ENCODE data around the gene SEC16B. TPM values are rescaled to one million over a fixed set of nuclear protein-coding genes. Genes with fewer than 3 reads are reported as not detected.

Gene SEC16B
- polyA plus RNA-seq, 2 donors = 1.0 to 2.4 TPM

GRCh38 chr1:177948336-177948972, 21.4 kb downstream of the SEC16B start:
- 18 to 20% methylated on average over 8 of the region's 8 CpGs for WGBS, 2 donors
- Histone ChIP-seq H3K4me1 (ENCODE audit: control insufficient read depth in 2 of 2, insufficient read depth in 2 of 2, low read length in 1 of 2) (no peaks in the 10 kb centered on the region), H3K9me3 (ENCODE audit: control insufficient read depth in 2 of 2, insufficient read depth in 1 of 2, low read depth in 1 of 2, low read length in 1 of 2) (no peaks in the 10 kb centered on the region), H3K27ac (ENCODE audit: low read depth in 2 of 2, low read length in 1 of 2) (no peak overlapping the region), H3K36me3 (ENCODE audit: control insufficient read depth in 2 of 2, insufficient read depth in 2 of 2, low read length in 1 of 2) (no peaks in the 10 kb centered on the region), H3K27me3 (ENCODE audit: control insufficient read depth in 1 of 2, insufficient read depth in 2 of 2, low read length in 2 of 2) (no peaks in the 10 kb centered on the region), H3K4me3 (ENCODE audit: low read depth in 1 of 2, low read length in 2 of 2) (no peak overlapping the region)

- no peaks in the 10 kb centered on the region for H3K4me1 ChIP-seq (ENCODE audit: control insufficient read depth in 2 of 2, insufficient read depth in 2 of 2, low read length in 1 of 2)
- H3K9me3 ChIP-seq (ENCODE audit: control insufficient read depth in 2 of 2, insufficient read depth in 1 of 2, low read depth in 1 of 2, low read length in 1 of 2) = no peaks in the 10 kb centered on the region
- H3K36me3 ChIP-seq (ENCODE audit: control insufficient read depth in 2 of 2, insufficient read depth in 2 of 2, low read length in 1 of 2) = no peaks in the 10 kb centered on the region
- H3K27me3 ChIP-seq (ENCODE audit: control insufficient read depth in 1 of 2, insufficient read depth in 2 of 2, low read length in 2 of 2) = no peaks in the 10 kb centered on the region
- H3K4me3 ChIP-seq (ENCODE audit: low read depth in 1 of 2, low read length in 2 of 2) = no peak overlapping the region
- no peak overlapping the region for H3K27ac ChIP-seq (ENCODE audit: low read depth in 2 of 2, low read length in 1 of 2)
- 82 to 88% methylated on average over 5 to 7 of the region's 7 CpGs for WGBS, 2 donors
These were observed 22.2 kb downstream of the SEC16B start for GRCh38 chr1:177947623-177948022.

GRCh38 chr1:177945943-177946650, 23.8 kb downstream of the SEC16B start:
- WGBS, 2 donors = 48 to 55% methylated on average over 12 of the region's 12 CpGs
- no peaks in the 10 kb centered on the region for H3K27me3 ChIP-seq (ENCODE audit: control insufficient read depth in 1 of 2, insufficient read depth in 2 of 2, low read length in 2 of 2)
- no peak overlapping the region for H3K27ac ChIP-seq (ENCODE audit: low read depth in 2 of 2, low read length in 1 of 2)
- no peaks in the 10 kb centered on the region for H3K4me1 ChIP-seq (ENCODE audit: control insufficient read depth in 2 of 2, insufficient read depth in 2 of 2, low read length in 1 of 2)
- H3K4me3 ChIP-seq (ENCODE audit: low read depth in 1 of 2, low read length in 2 of 2) = no peak overlapping the region
- no peaks in the 10 kb centered on the region for H3K9me3 ChIP-seq (ENCODE audit: control insufficient read depth in 2 of 2, insufficient read depth in 1 of 2, low read depth in 1 of 2, low read length in 1 of 2)
- H3K36me3 ChIP-seq (ENCODE audit: control insufficient read depth in 2 of 2, insufficient read depth in 2 of 2, low read length in 1 of 2) = no peaks in the 10 kb centered on the region

DNA sequence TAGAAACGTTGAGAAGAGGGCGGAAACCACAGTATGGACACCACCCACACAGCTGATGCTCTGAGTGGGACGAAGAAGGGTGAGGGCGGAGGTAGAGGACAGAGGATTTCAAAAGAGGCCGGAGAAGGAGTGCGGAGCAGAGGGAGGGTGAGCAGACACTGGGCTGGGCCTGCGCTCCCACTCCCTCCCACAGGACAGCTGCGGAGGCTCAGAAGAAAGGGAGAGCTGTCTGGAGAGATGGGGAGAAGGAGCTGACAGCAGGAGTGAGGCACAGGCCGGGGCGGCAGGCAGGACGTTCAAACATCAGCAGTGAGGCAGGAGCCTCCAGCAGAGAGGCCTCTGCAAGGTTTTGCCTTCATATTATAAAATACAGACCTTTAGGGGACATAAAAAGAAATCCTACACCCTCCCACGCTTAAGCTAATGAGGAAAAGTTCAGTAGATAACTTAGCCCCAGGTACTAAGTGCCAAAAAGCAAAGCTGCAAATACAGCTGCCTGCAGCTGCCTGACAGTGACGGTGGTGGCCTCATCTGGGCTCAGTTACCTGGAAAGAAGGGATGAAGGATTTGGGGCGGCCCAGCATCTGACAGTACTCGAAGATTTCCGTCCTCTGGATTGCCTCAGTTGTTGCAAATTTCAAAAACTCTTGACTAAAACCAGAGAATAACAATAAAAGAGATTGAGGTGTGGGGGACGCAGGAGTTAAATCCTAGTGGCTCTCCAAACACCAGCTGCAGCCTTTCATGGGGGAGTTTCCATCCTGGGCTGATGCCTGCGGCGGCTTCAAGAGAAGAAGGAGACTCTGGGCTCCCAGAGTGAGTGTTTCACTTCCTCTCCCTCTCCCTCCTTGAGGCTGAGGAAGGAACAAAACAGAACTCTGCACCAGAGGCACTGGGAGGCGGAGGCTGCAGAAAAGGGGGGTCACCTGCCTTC, 25.6 kb downstream of the SEC16B start:
- Histone ChIP-seq H3K27me3 (ENCODE audit: control insufficient read depth in 1 of 2, insufficient read depth in 2 of 2, low read length in 2 of 2) (no peaks in the 10 kb centered on the region), H3K27ac (ENCODE audit: low read depth in 2 of 2, low read length in 1 of 2) (no peak overlapping the region), H3K36me3 (ENCODE audit: control insufficient read depth in 2 of 2, insufficient read depth in 2 of 2, low read length in 1 of 2) (no peaks in the 10 kb centered on the region), H3K4me1 (ENCODE audit: control insufficient read depth in 2 of 2, insufficient read depth in 2 of 2, low read length in 1 of 2) (no peaks in the 10 kb centered on the region), H3K9me3 (ENCODE audit: control insufficient read depth in 2 of 2, insufficient read depth in 1 of 2, low read depth in 1 of 2, low read length in 1 of 2) (no peaks in the 10 kb centered on the region), H3K4me3 (ENCODE audit: low read depth in 1 of 2, low read length in 2 of 2) (no peak overlapping the region)
- 78 to 80% methylated on average over 20 of the region's 20 CpGs for WGBS, 2 donors

- no peaks in the 10 kb centered on the region for H3K36me3 ChIP-seq (ENCODE audit: control insufficient read depth in 2 of 2, insufficient read depth in 2 of 2, low read length in 1 of 2)
- 88 to 94% methylated on average over 5 of the region's 5 CpGs for WGBS, 2 donors
These were observed 27.9 kb downstream of the SEC16B start for GRCh38 chr1:177941976-177942375.

DNA sequence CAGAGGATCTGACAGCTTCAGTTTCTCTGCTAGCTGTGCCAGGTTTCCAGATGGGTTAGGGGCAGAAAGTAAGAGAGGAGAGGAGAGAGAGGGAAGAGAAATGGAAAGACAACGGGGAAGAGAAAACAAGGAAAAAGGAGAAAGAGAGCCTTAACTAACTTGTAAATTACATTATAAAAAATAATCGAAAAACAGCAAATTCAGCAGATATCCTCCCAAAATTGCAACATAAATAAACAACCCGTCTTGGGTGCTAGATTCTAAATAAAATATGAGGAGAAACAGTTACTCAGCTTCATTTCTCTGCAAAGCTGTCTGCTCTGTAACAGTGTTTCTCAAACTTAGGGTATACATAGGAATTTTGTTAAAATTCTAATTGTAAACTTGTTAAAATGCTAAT, 29.2 kb downstream of the SEC16B start:
- 72 to 82% methylated on average over 3 of the region's 3 CpGs for WGBS, 2 donors
- Histone ChIP-seq H3K27me3 (ENCODE audit: control insufficient read depth in 1 of 2, insufficient read depth in 2 of 2, low read length in 2 of 2) (no peaks in the 10 kb centered on the region), H3K36me3 (ENCODE audit: control insufficient read depth in 2 of 2, insufficient read depth in 2 of 2, low read length in 1 of 2) (no peaks in the 10 kb centered on the region), H3K27ac (ENCODE audit: low read depth in 2 of 2, low read length in 1 of 2) (no peak overlapping the region), H3K4me3 (ENCODE audit: low read depth in 1 of 2, low read length in 2 of 2) (no peak overlapping the region), H3K9me3 (ENCODE audit: control insufficient read depth in 2 of 2, insufficient read depth in 1 of 2, low read depth in 1 of 2, low read length in 1 of 2) (no peaks in the 10 kb centered on the region), H3K4me1 (ENCODE audit: control insufficient read depth in 2 of 2, insufficient read depth in 2 of 2, low read length in 1 of 2) (no peaks in the 10 kb centered on the region)

More at GRCh38 chr1:177941976-177942375, 27.9 kb downstream of the SEC16B start:
- Histone ChIP-seq H3K4me3 (ENCODE audit: low read depth in 1 of 2, low read length in 2 of 2) (no peak overlapping the region), H3K27ac (ENCODE audit: low read depth in 2 of 2, low read length in 1 of 2) (no peak overlapping the region), H3K9me3 (ENCODE audit: control insufficient read depth in 2 of 2, insufficient read depth in 1 of 2, low read depth in 1 of 2, low read length in 1 of 2) (no peaks in the 10 kb centered on the region), H3K4me1 (ENCODE audit: control insufficient read depth in 2 of 2, insufficient read depth in 2 of 2, low read length in 1 of 2) (no peaks in the 10 kb centered on the region), H3K27me3 (ENCODE audit: control insufficient read depth in 1 of 2, insufficient read depth in 2 of 2, low read length in 2 of 2) (no peaks in the 10 kb centered on the region)

GRCh38 chr1:177937931-177938330, 31.9 kb downstream of the SEC16B start:
- Histone ChIP-seq H3K4me1 (ENCODE audit: control insufficient read depth in 2 of 2, insufficient read depth in 2 of 2, low read length in 1 of 2) (no peaks in the 10 kb centered on the region), H3K36me3 (ENCODE audit: control insufficient read depth in 2 of 2, insufficient read depth in 2 of 2, low read length in 1 of 2) (no peaks in the 10 kb centered on the region), H3K27me3 (ENCODE audit: control insufficient read depth in 1 of 2, insufficient read depth in 2 of 2, low read length in 2 of 2) (no peaks in the 10 kb centered on the region), H3K4me3 (ENCODE audit: low read depth in 1 of 2, low read length in 2 of 2) (no peak overlapping the region), H3K9me3 (ENCODE audit: control insufficient read depth in 2 of 2, insufficient read depth in 1 of 2, low read depth in 1 of 2, low read length in 1 of 2) (no peaks in the 10 kb centered on the region), H3K27ac (ENCODE audit: low read depth in 2 of 2, low read length in 1 of 2) (no peak overlapping the region)
- 86 to 90% methylated on average over 6 of the region's 6 CpGs for WGBS, 2 donors

- no peak overlapping the region for H3K27ac ChIP-seq (ENCODE audit: low read depth in 2 of 2, low read length in 1 of 2)
- no peak overlapping the region for H3K4me3 ChIP-seq (ENCODE audit: low read depth in 1 of 2, low read length in 2 of 2)
- no peaks in the 10 kb centered on the region for H3K36me3 ChIP-seq (ENCODE audit: control insufficient read depth in 2 of 2, insufficient read depth in 2 of 2, low read length in 1 of 2)
- H3K9me3 ChIP-seq (ENCODE audit: control insufficient read depth in 2 of 2, insufficient read depth in 1 of 2, low read depth in 1 of 2, low read length in 1 of 2) = no peaks in the 10 kb centered on the region
- H3K4me1 ChIP-seq (ENCODE audit: control insufficient read depth in 2 of 2, insufficient read depth in 2 of 2, low read length in 1 of 2) = no peaks in the 10 kb centered on the region
- 76 to 85% methylated on average over 9 of the region's 9 CpGs for WGBS, 2 donors
- no peaks in the 10 kb centered on the region for H3K27me3 ChIP-seq (ENCODE audit: control insufficient read depth in 1 of 2, insufficient read depth in 2 of 2, low read length in 2 of 2)
These were observed 32.6 kb downstream of the SEC16B start for GRCh38 chr1:177937174-177937770.

DNA sequence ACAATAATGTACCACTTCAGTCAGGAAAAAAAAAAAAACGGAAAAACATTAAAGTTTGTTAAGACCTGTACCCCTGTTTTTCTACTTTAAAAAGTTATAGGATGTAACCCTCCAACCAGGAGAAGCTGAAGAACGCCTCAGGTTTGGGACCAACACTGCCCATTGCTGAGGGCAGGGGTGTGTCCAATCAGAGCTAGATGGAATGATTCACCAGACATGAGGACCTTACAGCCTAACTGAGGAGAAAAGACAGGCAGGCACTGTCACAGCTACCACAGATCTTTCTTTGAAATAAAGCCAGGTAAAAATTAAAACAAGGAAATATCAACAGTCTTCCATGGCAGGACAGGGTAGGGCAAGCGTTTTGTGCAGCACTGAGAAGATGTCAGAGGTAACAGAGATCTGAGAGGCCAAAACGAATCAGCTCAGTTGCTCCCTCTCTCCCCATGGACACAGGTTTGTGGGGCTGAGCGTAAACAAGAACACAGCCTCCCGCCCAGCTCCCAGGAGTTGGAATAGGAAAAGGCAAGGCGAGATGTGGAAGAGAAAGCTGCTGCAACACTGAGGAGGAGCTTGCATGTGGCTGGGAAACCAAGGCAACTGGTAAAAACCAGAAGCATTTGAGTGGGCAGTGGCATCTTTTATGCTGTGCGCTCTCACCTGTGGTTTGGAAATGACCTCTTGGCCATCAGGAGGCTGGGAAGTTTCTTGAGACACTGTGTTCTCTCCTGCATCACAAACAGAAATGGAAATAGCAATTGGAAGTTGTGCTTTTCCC, 34.0 kb downstream of the SEC16B start:
- Histone ChIP-seq H3K4me1 (ENCODE audit: control insufficient read depth in 2 of 2, insufficient read depth in 2 of 2, low read length in 1 of 2) (no peaks in the 10 kb centered on the region), H3K36me3 (ENCODE audit: control insufficient read depth in 2 of 2, insufficient read depth in 2 of 2, low read length in 1 of 2) (no peaks in the 10 kb centered on the region), H3K4me3 (ENCODE audit: low read depth in 1 of 2, low read length in 2 of 2) (no peak overlapping the region), H3K27ac (ENCODE audit: low read depth in 2 of 2, low read length in 1 of 2) (no peak overlapping the region), H3K27me3 (ENCODE audit: control insufficient read depth in 1 of 2, insufficient read depth in 2 of 2, low read length in 2 of 2) (no peaks in the 10 kb centered on the region), H3K9me3 (ENCODE audit: control insufficient read depth in 2 of 2, insufficient read depth in 1 of 2, low read depth in 1 of 2, low read length in 1 of 2) (no peaks in the 10 kb centered on the region)
- WGBS, 2 donors = 84 to 85% methylated on average over 8 of the region's 8 CpGs
